Fibroblast of mammary gland (primary cell): ENCODE measurements around the gene CRACR2B.

Experiments used
- DNase-seq: peaks from one replicate; pipeline ENCODE4 v3.0.0-alpha.2; 2010; ENCODE audit warnings: low read depth
- H3K4me3 ChIP-seq: 2 replicates; pipeline ENCODE4 v1.5.1; 2011; ENCODE audit warnings: low read depth, mild to moderate bottlenecking, low read length, moderate library complexity; ENCODE audit not compliant: control insufficient read depth
- TF ChIP-seq, protein P1 (sequence below): conservative IDR thresholded peaks from 2 replicates; pipeline ENCODE4 v1.5.1; 2011; ENCODE audit warnings: low read depth, low read length, inconsistent platforms; ENCODE audit not compliant: control insufficient read depth, insufficient read depth

The CRACR2B gene

GRCh38 chr11:853682-854448, 26.1 kb downstream of the CRACR2B start:
- H3K4me3 ChIP-seq = no peak overlapping the region
- no peak for DNase-seq

DNA sequence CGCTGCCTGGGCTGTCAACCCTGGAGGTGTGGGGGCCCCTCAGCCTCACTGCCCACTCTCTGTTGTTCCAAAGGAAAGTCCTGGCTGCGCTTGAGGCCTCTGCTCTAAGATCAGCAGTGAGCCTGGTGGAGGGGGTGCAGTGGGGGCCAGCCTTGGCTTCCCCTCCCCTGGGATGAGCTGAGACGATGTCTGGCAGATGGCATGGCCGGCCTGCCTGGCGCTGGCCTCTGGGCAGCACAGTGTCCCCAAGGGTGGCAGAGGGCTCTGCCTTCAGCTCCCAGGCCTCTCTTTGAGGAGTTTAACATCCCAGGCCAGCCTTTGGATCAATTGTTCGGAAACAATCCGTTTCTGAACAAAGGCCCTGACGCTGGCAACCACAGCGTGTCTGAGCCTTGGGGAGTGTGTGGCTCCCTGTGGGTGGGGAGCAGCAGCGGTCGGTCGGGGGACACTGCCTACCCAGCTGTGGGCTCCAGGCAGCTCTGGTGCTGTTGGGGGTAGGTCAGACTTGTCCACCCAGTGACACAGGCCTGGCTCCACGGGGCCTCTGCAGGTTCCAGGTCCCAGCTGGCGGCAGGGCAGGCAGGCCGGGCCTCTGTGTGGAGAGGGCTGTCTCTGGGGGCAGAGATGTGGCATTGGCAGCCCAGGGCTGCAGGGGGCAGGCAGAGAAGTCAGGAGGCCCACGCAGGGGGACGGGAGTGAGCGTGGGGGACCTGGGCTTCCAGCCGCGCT, 27.0 kb downstream of the CRACR2B start:
- DNase-seq = no peak

More at GRCh38 chr11:853682-854448, 26.1 kb downstream of the CRACR2B start:
- TF ChIP-seq, protein P1, sequence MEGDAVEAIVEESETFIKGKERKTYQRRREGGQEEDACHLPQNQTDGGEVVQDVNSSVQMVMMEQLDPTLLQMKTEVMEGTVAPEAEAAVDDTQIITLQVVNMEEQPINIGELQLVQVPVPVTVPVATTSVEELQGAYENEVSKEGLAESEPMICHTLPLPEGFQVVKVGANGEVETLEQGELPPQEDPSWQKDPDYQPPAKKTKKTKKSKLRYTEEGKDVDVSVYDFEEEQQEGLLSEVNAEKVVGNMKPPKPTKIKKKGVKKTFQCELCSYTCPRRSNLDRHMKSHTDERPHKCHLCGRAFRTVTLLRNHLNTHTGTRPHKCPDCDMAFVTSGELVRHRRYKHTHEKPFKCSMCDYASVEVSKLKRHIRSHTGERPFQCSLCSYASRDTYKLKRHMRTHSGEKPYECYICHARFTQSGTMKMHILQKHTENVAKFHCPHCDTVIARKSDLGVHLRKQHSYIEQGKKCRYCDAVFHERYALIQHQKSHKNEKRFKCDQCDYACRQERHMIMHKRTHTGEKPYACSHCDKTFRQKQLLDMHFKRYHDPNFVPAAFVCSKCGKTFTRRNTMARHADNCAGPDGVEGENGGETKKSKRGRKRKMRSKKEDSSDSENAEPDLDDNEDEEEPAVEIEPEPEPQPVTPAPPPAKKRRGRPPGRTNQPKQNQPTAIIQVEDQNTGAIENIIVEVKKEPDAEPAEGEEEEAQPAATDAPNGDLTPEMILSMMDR = no peak

DNA sequence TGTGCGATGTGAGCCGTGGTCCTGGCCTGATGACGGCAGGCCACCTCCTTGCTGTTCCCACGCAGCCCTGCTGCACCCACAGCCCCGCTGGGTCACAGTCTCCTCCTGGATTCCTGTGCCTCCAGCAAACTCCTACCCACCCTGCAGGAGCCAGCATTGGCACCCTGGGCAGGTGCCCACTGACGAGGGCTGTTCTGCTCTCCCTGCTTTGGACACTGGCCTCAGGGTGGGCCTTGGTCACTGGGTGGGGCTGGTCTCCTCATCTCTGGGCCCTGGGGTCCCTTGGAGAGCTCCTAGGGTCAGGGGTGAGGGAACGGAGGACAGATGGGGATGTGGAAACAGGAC, 27.6 kb downstream of the CRACR2B start:
- TF ChIP-seq, protein P1 = no peak
- no peak overlapping the region for H3K4me3 ChIP-seq
- DNase-seq = no peak

More for the DNA sequence above, 27.0 kb downstream of the CRACR2B start:
- H3K4me3 ChIP-seq = no peak overlapping the region
- TF ChIP-seq, protein P1 = no peak

GRCh38 chr11:855796-856195, 28.1 kb downstream of the CRACR2B start:
- TF ChIP-seq, protein P1 = no peak
- DNase-seq = no peak
- H3K4me3 ChIP-seq = no peak overlapping the region

DNA sequence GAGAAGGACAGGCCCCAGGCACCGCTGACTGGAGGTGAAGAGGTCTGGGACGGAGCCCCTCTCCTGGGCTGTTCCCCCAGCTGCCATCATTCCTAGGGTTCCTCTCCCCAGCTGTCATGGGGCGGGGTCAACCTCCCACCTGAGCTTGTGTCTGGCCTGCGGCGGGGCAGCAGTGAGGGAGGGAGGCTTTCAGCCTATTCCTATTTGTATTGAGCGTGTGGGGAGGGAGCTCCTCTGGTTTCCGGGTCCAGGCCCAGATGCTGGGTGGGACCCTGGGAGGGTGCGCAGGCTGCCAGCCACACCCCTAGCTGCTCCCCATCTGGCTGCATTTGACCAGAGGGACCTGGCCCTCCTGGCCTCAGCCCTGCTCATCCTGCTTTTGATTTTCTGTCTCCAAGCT, 28.7 kb downstream of the CRACR2B start:
- no peak overlapping the region for H3K4me3 ChIP-seq
- TF ChIP-seq, protein P1 = no peak
- no peak for DNase-seq

- DNase-seq = no peak
- H3K4me3 ChIP-seq = no peak overlapping the region
- TF ChIP-seq, protein P1 = no peak
Measured at GRCh38 chr11:858053-858761, 30.5 kb downstream of the CRACR2B start.
